Mononuclear cell (primary cell): ENCODE data around the gene AK4. TPM values are rescaled to one million over a fixed set of nuclear protein-coding genes. Genes with fewer than 3 reads are reported as not detected.
A peak's percentile ranks its signal among the peaks of the same experiment; 100 is the strongest.

Source experiments
- H3K27me3 ChIP-seq: 2 replicates; pipeline ENCODE4 v1.6.0; 2011; ENCODE audit warnings: low read length, control low read depth; ENCODE audit not compliant: insufficient read depth
- H3K4me1 ChIP-seq: 2 replicates; pipeline ENCODE4 v1.5.1; 2011; ENCODE audit warnings: mild to moderate bottlenecking, low read length, control low read depth; ENCODE audit not compliant: insufficient read depth
- H3K4me3 ChIP-seq: 2 replicates; pipeline ENCODE4 v1.5.1; 2011; ENCODE audit warnings: mild to moderate bottlenecking, low read length, moderate library complexity
- H3K9me3 ChIP-seq: 2 replicates; pipeline ENCODE4 v1.5.1; 2011; ENCODE audit warnings: low read depth, mild to moderate bottlenecking, control low read depth, low read length
- total RNA-seq: library from RNA; depleted of rRNA; stranded (reverse); fragments of >200 nt; gene quantifications from one replicate; pipeline ENCODE4 v1.2.3, GENCODE V29; 2012

Gene AK4
- total RNA-seq, 1 donor, result 2.9 TPM

DNA sequence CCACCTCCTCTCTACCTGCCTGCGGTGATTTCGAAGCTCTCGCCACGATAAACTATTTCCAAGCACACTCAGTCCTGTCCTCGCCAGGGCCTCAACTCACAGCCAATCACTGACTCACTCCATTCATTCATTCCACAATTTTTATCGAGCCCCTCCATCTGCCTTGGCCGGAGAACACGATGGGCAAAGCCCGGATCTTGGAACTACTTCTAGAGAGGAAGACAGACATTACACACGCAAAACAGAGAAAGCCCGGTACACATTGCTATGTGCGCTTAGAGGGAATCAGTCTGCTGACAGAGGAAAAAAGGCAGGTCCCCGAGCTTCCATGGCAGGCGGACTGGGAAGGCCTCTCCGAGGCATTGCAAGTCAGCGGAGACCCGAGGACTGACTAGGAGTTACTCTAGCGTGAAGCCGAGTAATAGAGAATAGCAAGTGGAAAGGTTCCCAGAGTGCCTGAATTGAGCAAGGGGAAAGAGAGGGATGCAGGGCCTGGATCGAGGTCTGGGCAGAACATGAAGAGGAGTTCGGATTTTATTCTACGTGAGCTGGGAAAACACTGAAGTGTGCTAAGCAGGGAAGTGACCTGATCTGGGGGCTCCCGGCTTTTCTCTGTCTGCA lies 107.1 kb downstream of the AK4 start:
- peak overlapping the region; percentile 49 for H3K4me3 ChIP-seq
- peaks cover 15% of the 10 kb centered on the region for H3K4me1 ChIP-seq
- H3K27me3 ChIP-seq, result peaks cover 17% of the 10 kb centered on the region
- no peaks in the 10 kb centered on the region for H3K9me3 ChIP-seq

DNA sequence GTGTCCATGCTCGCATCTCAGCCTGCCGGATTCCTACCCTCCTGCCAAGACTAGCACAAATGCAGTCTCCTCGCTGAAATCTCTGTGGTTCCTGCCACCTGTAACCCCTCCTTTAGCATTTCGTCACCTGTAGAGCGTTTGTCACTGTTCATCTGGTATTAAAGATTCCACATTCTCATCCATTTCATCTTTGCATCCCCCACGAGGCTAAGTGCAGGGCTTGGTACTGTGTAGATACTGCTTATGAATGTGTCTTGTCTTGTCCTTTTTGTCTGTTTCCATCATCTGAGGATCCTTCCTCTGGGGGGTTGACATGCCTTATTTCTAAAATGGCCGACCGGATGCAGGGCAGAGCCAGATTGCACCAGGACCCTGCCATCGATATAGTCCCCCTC lies 107.7 kb downstream of the AK4 start:
- Histone ChIP-seq H3K27me3 (peaks cover 17% of the 10 kb centered on the region), H3K4me3 (no peak overlapping the region), H3K4me1 (peaks cover 15% of the 10 kb centered on the region), H3K9me3 (no peaks in the 10 kb centered on the region)

DNA sequence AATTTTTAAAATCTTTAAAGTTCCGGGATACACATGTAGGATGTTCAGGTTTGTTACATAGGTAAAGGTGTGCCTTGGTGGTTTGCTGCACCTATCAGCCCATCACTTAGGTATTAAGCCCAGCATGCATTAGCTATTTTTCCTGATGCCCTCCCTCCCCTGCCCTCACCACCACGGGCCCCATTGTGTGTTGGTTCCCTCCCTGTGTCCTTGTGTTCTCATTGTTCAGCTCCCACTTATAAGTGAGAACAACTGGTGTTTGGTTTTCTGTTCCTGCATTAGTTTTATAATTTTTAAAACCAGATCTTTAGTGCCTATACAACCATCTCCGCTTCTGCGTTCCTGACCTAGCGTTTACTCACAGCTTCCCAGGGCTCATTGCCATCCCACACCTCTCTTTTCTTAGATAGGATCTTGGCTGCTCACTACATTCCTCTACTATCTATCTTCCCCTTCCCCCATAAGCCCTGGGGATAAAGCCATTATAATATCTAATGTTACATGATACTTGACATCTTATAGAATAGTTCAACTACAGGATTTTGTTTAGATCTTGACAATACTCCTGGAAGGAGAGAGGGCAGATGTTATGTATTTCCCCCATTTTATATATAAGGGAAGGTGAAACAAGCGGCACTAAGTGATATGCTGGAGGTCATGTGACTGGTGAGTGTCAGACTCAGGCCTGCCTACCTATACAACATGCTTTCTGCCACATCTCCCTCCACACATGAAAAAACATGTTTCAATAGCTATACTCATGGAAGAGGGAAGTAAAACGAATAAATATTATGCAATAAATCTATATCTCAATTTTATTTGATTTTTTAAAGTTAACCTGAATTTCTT lies 109.1 kb downstream of the AK4 start:
- Histone ChIP-seq H3K27me3 (peaks cover 17% of the 10 kb centered on the region), H3K9me3 (no peaks in the 10 kb centered on the region), H3K4me1 (peaks cover 15% of the 10 kb centered on the region), H3K4me3 (no peak overlapping the region)

- Histone ChIP-seq H3K4me1 (peaks cover 15% of the 10 kb centered on the region), H3K9me3 (no peaks in the 10 kb centered on the region), H3K4me3 (no peak overlapping the region), H3K27me3 (peaks cover 17% of the 10 kb centered on the region)
Measured at GRCh38 chr1:65258106-65258505, 110.1 kb downstream of the AK4 start.

GRCh38 chr1:65259816-65260215 lies 111.8 kb downstream of the AK4 start:
- Histone ChIP-seq H3K4me3 (no peak overlapping the region), H3K4me1 (peaks cover 5% of the 10 kb centered on the region), H3K9me3 (no peaks in the 10 kb centered on the region), H3K27me3 (peaks cover 22% of the 10 kb centered on the region)

DNA sequence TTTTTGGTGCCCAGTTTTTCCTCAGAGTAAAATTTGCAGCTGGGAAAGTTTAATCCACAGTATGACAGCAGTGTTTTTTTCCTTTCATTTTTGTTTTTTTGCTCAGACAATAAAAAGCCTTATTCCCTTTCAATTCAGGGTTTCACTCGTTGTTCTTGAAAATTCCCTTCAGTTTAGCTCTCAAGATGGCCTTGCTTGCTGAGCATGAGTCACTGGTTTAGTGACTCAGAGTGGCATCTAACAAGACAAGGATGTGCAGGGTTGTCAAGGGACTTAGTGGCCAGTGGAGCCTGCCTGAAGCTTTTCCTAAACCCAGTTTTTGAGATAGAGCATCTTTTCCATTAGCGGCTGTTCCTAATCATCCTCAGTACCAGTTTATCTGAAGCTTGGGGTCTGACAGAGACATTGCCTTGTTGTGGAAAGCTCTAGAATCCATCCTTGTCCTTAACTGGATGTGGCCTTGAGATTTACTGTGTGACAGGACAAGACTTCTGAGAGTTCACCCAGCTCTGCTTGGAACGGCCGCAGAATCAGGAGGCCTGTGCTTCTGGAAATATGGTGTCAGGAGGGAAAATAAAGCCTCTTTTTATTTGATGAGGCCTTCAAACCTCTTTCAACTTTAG lies 113.0 kb downstream of the AK4 start:
- Histone ChIP-seq H3K9me3 (no peaks in the 10 kb centered on the region), H3K27me3 (peaks cover 24% of the 10 kb centered on the region), H3K4me1 (peaks cover 9% of the 10 kb centered on the region), H3K4me3 (no peak overlapping the region)

DNA sequence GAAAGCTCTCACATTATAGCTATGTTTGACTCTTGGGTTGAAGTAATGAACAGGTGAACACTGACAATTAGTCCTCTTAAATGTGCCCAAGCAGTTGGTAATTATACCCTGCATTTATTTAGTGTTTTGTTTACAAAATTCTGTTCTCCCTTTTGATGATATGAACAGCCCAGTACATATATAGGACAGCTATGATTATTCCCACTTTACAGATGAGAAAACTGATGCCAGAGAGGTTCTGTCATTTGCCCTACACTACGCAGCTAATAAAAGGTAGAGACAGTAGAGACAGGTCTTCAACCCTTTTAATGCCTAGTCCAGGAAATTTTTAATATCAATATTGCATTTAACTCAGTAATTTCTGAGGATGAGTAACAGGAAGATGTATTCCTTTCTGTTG lies 115.3 kb downstream of the AK4 start:
- Histone ChIP-seq H3K9me3 (no peaks in the 10 kb centered on the region), H3K4me3 (no peak overlapping the region), H3K27me3 (peaks cover 33% of the 10 kb centered on the region), H3K4me1 (peaks cover 12% of the 10 kb centered on the region)

DNA sequence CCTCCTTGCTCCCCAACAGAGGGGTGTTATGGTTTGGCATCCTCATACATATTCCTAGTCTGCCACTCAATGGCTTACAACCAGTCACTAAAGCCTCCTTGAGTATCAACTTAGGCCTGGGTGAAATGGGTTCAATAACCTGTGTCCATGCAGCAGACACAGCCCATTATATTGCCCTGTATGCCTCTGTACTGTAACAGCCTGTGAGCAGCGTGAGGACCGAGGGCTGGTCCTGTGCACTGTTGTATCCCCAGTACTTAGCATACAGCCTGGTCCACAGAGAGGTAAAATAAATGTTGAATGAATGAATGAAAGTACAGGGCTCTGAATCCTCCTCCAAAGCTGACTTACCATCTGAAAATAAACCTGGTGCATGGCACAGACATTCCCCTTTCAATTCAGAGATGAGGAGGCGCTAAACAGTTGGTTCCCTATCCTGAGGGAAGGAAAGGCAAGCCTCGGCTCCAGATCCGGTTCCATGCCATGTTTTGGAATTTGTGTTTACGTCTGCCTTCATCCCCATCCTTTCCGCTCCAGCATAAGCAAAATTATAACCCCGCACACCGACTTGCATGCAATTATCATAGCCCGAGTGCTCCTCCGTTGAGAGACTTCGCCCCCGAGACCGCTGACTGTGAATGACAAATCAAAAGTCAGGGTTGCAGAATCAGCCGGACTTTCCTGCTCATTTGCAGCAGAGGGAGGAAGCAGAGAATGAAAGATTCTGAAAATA lies 116.4 kb downstream of the AK4 start:
- peaks cover 31% of the 10 kb centered on the region for H3K27me3 ChIP-seq
- H3K4me1 ChIP-seq, result peaks cover 12% of the 10 kb centered on the region
- H3K9me3 ChIP-seq, result no peaks in the 10 kb centered on the region
- no peak overlapping the region for H3K4me3 ChIP-seq

DNA sequence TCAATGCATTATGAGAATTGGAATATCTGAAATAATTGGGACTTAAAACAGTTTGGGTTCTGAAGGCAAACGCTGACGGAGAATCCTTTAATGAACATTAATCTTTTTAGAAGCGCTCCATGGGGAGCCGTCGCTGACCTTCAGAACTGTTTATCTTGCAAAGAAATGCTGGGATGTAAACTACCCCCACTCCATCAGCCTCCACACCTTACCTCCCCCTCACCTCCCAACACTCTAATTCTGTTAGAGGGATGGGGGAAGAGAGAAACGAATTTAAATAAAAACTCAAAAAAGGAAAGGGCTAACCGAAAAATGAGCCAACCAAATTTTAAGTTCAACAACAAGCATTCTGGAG lies 117.3 kb downstream of the AK4 start:
- Histone ChIP-seq H3K27me3 (peaks cover 30% of the 10 kb centered on the region), H3K4me1 (peaks cover 12% of the 10 kb centered on the region), H3K4me3 (peak overlapping the region; percentile 26), H3K9me3 (no peaks in the 10 kb centered on the region)

GRCh38 chr1:65265651-65266351 lies 117.8 kb downstream of the AK4 start:
- H3K4me3 ChIP-seq, result peak overlapping the region; percentile 26
- H3K9me3 ChIP-seq, result no peaks in the 10 kb centered on the region
- H3K4me1 ChIP-seq, result peaks cover 12% of the 10 kb centered on the region
- H3K27me3 ChIP-seq, result peaks cover 30% of the 10 kb centered on the region

DNA sequence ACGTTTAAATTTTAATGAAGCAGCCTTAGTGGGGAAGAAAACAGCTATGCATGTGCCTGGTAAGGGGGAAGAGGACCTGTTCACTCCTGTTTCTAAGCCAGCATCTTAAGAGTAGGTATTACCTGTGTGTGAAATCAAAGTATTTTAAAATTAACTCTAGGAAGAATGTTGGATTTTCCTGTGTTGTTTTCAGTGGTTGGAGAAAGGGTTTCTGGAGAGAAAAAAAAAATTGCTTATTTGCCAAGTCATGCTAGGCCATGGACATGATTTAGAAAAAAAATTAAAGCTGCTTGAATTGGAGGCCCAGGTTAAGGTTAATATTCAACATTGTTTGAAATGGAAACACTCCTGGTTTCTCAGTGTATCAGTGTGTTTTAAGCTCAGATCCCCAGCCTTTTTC lies 118.5 kb downstream of the AK4 start:
- peaks cover 30% of the 10 kb centered on the region for H3K27me3 ChIP-seq
- H3K4me1 ChIP-seq, result peaks cover 12% of the 10 kb centered on the region
- H3K4me3 ChIP-seq, result no peak overlapping the region
- no peaks in the 10 kb centered on the region for H3K9me3 ChIP-seq

GRCh38 chr1:65267271-65267670 lies 119.3 kb downstream of the AK4 start:
- peaks cover 12% of the 10 kb centered on the region for H3K4me1 ChIP-seq
- no peak overlapping the region for H3K4me3 ChIP-seq
- no peaks in the 10 kb centered on the region for H3K9me3 ChIP-seq
- peaks cover 30% of the 10 kb centered on the region for H3K27me3 ChIP-seq

DNA sequence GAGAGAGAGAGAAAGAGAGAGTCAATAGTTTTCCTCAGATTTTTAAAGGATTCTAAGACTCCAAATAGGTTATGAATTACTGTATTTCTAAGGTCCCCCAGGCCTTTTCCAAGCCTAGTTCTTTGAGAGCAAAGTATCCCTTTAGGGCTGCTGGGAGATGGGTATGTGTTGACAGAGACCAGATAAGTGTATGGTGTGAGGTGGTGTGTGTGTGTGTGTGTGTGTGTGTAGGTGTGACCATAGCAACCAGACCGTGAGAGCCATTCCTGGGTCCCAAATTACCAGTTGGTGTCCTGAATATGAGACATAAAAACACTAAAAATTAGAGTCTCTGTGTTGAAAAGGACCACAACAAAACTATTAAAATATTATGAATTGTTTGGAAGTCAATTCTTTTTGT lies 119.7 kb downstream of the AK4 start:
- peaks cover 30% of the 10 kb centered on the region for H3K27me3 ChIP-seq
- H3K4me1 ChIP-seq, result peaks cover 12% of the 10 kb centered on the region
- no peaks in the 10 kb centered on the region for H3K9me3 ChIP-seq
- H3K4me3 ChIP-seq, result no peak overlapping the region

GRCh38 chr1:65269612-65270011 lies 121.6 kb downstream of the AK4 start:
- no peaks in the 10 kb centered on the region for H3K9me3 ChIP-seq
- H3K27me3 ChIP-seq, result peaks cover 22% of the 10 kb centered on the region
- H3K4me3 ChIP-seq, result no peak overlapping the region
- H3K4me1 ChIP-seq, result peaks cover 12% of the 10 kb centered on the region
